Hepatocyte (in vitro differentiated cells): ENCODE data around the gene ACIN1. TPM values are rescaled to one million over a fixed set of nuclear protein-coding genes. Genes with fewer than 3 reads are reported as not detected.

Experiments
- DNase-seq: peaks from one replicate; pipeline ENCODE4 v3.0.0-alpha.2; 2016; ENCODE audit warnings: low spot score
- H2AFZ ChIP-seq: fragments of 200-600 bp; sonication (generic); 2 replicates; pipeline ENCODE4 v1.6.0; 2016; ENCODE audit warnings: antibody characterized with exemption, mild to moderate bottlenecking
- H3K27ac ChIP-seq: fragments of 200-600 bp; sonication (generic); 2 replicates; pipeline ENCODE4 v1.5.1; 2016; ENCODE audit warnings: mild to moderate bottlenecking
- H3K27me3 ChIP-seq: fragments of 200-600 bp; sonication (generic); 2 replicates; pipeline ENCODE4 v1.6.1; 2016
- H3K36me3 ChIP-seq: fragments of 200-600 bp; sonication (generic); replicated peaks from 2 replicates; pipeline ENCODE4 v1.5.1; 2016; ENCODE audit warnings: low read depth; ENCODE audit not compliant: insufficient read depth
- H3K4me1 ChIP-seq: fragments of 200-600 bp; sonication (generic); 2 replicates; pipeline ENCODE4 v1.5.1; 2016; ENCODE audit warnings: mild to moderate bottlenecking, moderate library complexity; ENCODE audit not compliant: insufficient read depth
- H3K4me2 ChIP-seq: fragments of 200-600 bp; sonication (generic); 2 replicates; pipeline ENCODE4 v1.6.0; 2016
- H3K4me3 ChIP-seq: fragments of 200-600 bp; sonication (generic); 2 replicates; pipeline ENCODE4 v1.5.1; 2016; ENCODE audit warnings: mild to moderate bottlenecking
- H3K79me2 ChIP-seq: fragments of 200-600 bp; sonication (generic); 2 replicates; pipeline ENCODE4 v1.6.0; 2017; ENCODE audit warnings: mild to moderate bottlenecking
- H3K9me2 ChIP-seq: fragments of 200-600 bp; sonication (generic); replicated peaks from 2 replicates; pipeline ENCODE4 v1.6.0; 2017; ENCODE audit warnings: mild to moderate bottlenecking; ENCODE audit not compliant: insufficient read depth
- H3K9me3 ChIP-seq: fragments of 200-600 bp; sonication (generic); 2 replicates; pipeline ENCODE4 v1.5.1; 2016; ENCODE audit warnings: low read depth, mild to moderate bottlenecking
- H4K20me1 ChIP-seq: fragments of 200-600 bp; sonication (generic); 2 replicates; pipeline ENCODE4 v1.6.0; 2016; ENCODE audit warnings: mild to moderate bottlenecking; ENCODE audit not compliant: insufficient read depth, poor library complexity, severe bottlenecking
- CTCF ChIP-seq: fragments of 200-600 bp; sonication (generic); IDR thresholded peaks from 2 replicates; pipeline ENCODE4 v1.5.1; 2016; ENCODE audit warnings: antibody characterized with exemption, mild to moderate bottlenecking; ENCODE audit not compliant: poor library complexity
- EZH2 ChIP-seq: fragments of 200-600 bp; sonication (generic); IDR thresholded peaks from 2 replicates; pipeline ENCODE4 v1.6.1; 2016; ENCODE audit warnings: antibody characterized with exemption, mild to moderate bottlenecking, borderline replicate concordance
- EZH2phosphoT487 ChIP-seq: fragments of 200-600 bp; sonication (generic); IDR thresholded peaks from one replicate; pipeline ENCODE4 v1.6.1; 2018; ENCODE audit warnings: antibody characterized with exemption, mild to moderate bottlenecking, low read depth, moderate library complexity; ENCODE audit not compliant: unreplicated experiment, severe bottlenecking
- WGBS: methylation state at CpG from one replicate; pipeline ENCODE4 v1.1.6; 2016; ENCODE audit warnings: low lambda C conversion rate; ENCODE audit errors: missing lambda C conversion rate; 5-methylcytosine and 5-hydroxymethylcytosine counted together
- polyA plus RNA-seq: library from polyadenylated mRNA; unstranded; fragments of >200 nt; fragmentation: Nextera tagmentation; extraction: Ambion mirVana; gene quantifications from 2 replicates; pipeline ENCODE4 v1.2.1, GENCODE V29; 2016
- total RNA-seq: library from RNA; depleted of rRNA; stranded (reverse); fragments of >200 nt; gene quantifications from 2 replicates; pipeline ENCODE4 v1.2.3, GENCODE V29; 2014

The ACIN1 gene
- total and polyA plus RNA-seq, 2 experiments from 2014 or later: 44.3 to 108 TPM

DNA sequence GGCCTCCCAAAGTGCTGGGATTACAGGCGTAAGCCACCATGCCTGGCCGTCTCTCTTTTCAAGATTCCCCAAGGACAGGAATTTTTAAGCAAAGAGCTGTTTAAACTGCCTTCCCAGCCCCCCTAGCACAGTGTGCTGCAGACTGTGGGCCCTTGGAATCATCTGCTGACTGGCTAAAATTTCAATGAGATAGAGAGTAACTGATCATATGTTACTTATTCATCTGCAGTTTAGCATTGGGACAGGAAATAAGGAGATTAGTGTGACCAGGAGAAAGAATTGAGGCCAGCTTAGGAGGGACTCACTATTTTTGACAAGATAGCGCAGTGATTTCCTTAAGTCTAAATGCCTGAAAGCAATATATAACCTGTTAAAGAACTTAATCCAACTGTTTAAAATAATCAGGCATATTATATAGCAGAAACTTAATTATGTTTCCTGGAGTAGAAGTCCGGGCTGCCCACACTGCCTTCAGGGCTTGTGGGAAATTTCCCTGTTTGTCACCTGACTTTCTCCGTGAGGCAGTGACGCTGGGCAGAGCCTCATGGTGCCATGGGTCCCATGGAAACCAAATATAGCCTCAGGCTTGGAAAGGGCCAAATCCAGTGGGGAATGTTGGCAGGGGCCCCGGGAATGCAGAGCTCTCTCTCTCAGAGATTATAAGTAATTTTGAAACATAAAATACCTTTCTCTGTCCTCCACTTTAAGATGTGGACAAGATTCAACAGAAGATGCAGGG is 46.9 kb upstream of the ACIN1 start:
- Histone ChIP-seq H3K79me2 (no peaks in the 10 kb centered on the region), H3K27me3 (no peaks in the 10 kb centered on the region), H2AFZ (no peak overlapping the region), H4K20me1 (no peaks in the 10 kb centered on the region), H3K4me3 (no peak overlapping the region), H3K36me3 (no peaks in the 10 kb centered on the region), H3K9me3 (no peaks in the 10 kb centered on the region), H3K27ac (peak overlapping the region; percentile 2), H3K4me2 (no peak overlapping the region), H3K9me2 (no peaks in the 10 kb centered on the region), H3K4me1 (peaks cover 11% of the 10 kb centered on the region)
- peak; percentile 50 for DNase-seq
- WGBS: 60% methylated on average over 7 of the region's 7 CpGs
- TF ChIP-seq EZH2phosphoT487 (no peak), EZH2 (no peak), CTCF (no peak)

DNA sequence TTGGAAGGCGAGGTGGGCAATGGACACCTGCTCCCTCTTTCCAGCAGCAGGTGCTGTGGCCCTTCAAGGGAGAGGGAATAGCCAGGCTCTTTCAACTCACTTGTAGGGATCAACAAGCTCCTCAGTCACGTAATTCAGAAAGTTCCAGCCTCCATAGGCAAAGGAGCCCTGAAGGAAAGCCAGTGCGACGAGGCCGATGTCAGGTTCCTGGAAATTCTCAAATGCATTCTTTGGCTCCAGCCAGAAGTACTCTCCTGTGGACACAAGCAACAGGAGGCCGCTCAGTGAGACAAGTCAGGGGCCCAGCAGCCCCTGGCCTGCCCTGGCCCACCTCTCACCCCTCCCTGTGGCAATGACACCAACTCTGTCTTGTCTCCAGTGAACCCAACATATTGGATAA is 45.4 kb upstream of the ACIN1 start:
- TF ChIP-seq EZH2 (no peak), CTCF (no peak), EZH2phosphoT487 (no peak)
- no peaks in the 10 kb centered on the region for H3K79me2 ChIP-seq
- no peak overlapping the region for H3K27ac ChIP-seq
- no peaks in the 10 kb centered on the region for H3K9me2 ChIP-seq
- 81% methylated on average over 6 of the region's 6 CpGs for WGBS
- no peaks in the 10 kb centered on the region for H4K20me1 ChIP-seq
- H3K36me3 ChIP-seq: no peaks in the 10 kb centered on the region
- no peak overlapping the region for H2AFZ ChIP-seq
- no peak overlapping the region for H3K4me2 ChIP-seq
- DNase-seq: no peak
- H3K9me3 ChIP-seq: no peaks in the 10 kb centered on the region
- peaks cover 4% of the 10 kb centered on the region for H3K4me1 ChIP-seq
- H3K4me3 ChIP-seq: no peak overlapping the region
- H3K27me3 ChIP-seq: no peaks in the 10 kb centered on the region

GRCh38 chr14:23139874-23140273 is 44.9 kb upstream of the ACIN1 start:
- H2AFZ ChIP-seq: no peak overlapping the region
- H3K36me3 ChIP-seq: no peaks in the 10 kb centered on the region
- DNase-seq: no peak
- H3K4me3 ChIP-seq: no peak overlapping the region
- no peaks in the 10 kb centered on the region for H4K20me1 ChIP-seq
- H3K9me3 ChIP-seq: no peaks in the 10 kb centered on the region
- H3K79me2 ChIP-seq: no peaks in the 10 kb centered on the region
- peaks cover 4% of the 10 kb centered on the region for H3K4me1 ChIP-seq
- TF ChIP-seq EZH2phosphoT487 (no peak), EZH2 (no peak), CTCF (no peak)
- no peaks in the 10 kb centered on the region for H3K9me2 ChIP-seq
- no peak overlapping the region for H3K4me2 ChIP-seq
- WGBS: 91% methylated on average over 2 of the region's 2 CpGs
- H3K27me3 ChIP-seq: no peaks in the 10 kb centered on the region
- H3K27ac ChIP-seq: no peak overlapping the region
